CD4-positive, alpha-beta T cell treated with Interferon alpha-2 for 1 hour (primary cell): ENCODE measurements around the gene ALOX5AP.
A peak's percentile ranks its signal among the peaks of the same experiment; 100 is the strongest.

ENCODE experiments used
- DNase-seq, 2 donors: peaks; one replicate each; pipeline ENCODE4 v3.0.0-alpha.2; 2020 to 2022

The ALOX5AP gene

GRCh38 chr13:30766231-30766630 lies 30.9 kb downstream of the ALOX5AP start:
- DNase-seq: no peak

- no peak for DNase-seq
These were observed 35.6 kb downstream of the ALOX5AP start for GRCh38 chr13:30770929-30771328.

GRCh38 chr13:30773561-30773960 lies 38.2 kb downstream of the ALOX5AP start:
- DNase-seq: no peak

- DNase-seq: peak; percentile 48 to 81
These were observed 38.9 kb downstream of the ALOX5AP start for GRCh38 chr13:30774214-30774730.

- DNase-seq: no peak
These were observed 41.3 kb downstream of the ALOX5AP start for GRCh38 chr13:30776661-30777060.

- no peak for DNase-seq
These were observed 43.7 kb downstream of the ALOX5AP start for GRCh38 chr13:30779016-30779415.

- DNase-seq: no peak
These were observed 44.3 kb downstream of the ALOX5AP start for GRCh38 chr13:30779608-30780007.

- DNase-seq: no peak
These were observed 45.1 kb downstream of the ALOX5AP start for GRCh38 chr13:30780338-30780981.

- peak in 1 of 2 donors; percentile 67 for DNase-seq
These were observed 50.0 kb downstream of the ALOX5AP start for GRCh38 chr13:30785191-30785850.

- DNase-seq: no peak
These were observed 51.3 kb downstream of the ALOX5AP start for GRCh38 chr13:30786648-30787047.

- DNase-seq: no peak
These were observed 52.6 kb downstream of the ALOX5AP start for GRCh38 chr13:30787738-30788525.

- DNase-seq: no peak
These were observed 54.0 kb downstream of the ALOX5AP start for GRCh38 chr13:30789166-30789862.

- DNase-seq: no peak
These were observed 55.2 kb downstream of the ALOX5AP start for GRCh38 chr13:30790592-30790991.

GRCh38 chr13:30791354-30792001 lies 56.1 kb downstream of the ALOX5AP start:
- no peak for DNase-seq

GRCh38 chr13:30792285-30793000 lies 57.1 kb downstream of the ALOX5AP start:
- no peak for DNase-seq

GRCh38 chr13:30796132-30796572 lies 60.8 kb downstream of the ALOX5AP start:
- DNase-seq: peak in 1 of 2 donors; percentile 27

GRCh38 chr13:30796631-30797601 lies 61.6 kb downstream of the ALOX5AP start:
- no peak for DNase-seq

GRCh38 chr13:30797847-30798535 lies 62.6 kb downstream of the ALOX5AP start:
- DNase-seq: no peak

GRCh38 chr13:30798776-30799355 lies 63.5 kb downstream of the ALOX5AP start:
- DNase-seq: no peak
